Measurements from ENCODE around the gene MAN1C1.

- TF ChIP-seq, protein P1, sequence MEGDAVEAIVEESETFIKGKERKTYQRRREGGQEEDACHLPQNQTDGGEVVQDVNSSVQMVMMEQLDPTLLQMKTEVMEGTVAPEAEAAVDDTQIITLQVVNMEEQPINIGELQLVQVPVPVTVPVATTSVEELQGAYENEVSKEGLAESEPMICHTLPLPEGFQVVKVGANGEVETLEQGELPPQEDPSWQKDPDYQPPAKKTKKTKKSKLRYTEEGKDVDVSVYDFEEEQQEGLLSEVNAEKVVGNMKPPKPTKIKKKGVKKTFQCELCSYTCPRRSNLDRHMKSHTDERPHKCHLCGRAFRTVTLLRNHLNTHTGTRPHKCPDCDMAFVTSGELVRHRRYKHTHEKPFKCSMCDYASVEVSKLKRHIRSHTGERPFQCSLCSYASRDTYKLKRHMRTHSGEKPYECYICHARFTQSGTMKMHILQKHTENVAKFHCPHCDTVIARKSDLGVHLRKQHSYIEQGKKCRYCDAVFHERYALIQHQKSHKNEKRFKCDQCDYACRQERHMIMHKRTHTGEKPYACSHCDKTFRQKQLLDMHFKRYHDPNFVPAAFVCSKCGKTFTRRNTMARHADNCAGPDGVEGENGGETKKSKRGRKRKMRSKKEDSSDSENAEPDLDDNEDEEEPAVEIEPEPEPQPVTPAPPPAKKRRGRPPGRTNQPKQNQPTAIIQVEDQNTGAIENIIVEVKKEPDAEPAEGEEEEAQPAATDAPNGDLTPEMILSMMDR (IDR thresholded peaks at IDR 0.05; ENCODE audit: insufficient read depth, low read length, poor library complexity, severe bottlenecking), result no peak
- TF ChIP-seq EZH2phosphoT487 (conservative IDR thresholded peaks at IDR 0.05; ENCODE audit: low read length), result no peak
Observed at GRCh38 chr1:25654109-25654660, 37.6 kb downstream of the MAN1C1 start.
